GM19468 (cell line): ENCODE data around the gene MPC1.

ENCODE experiments used
- ATAC-seq: cut with Tn5 transposase; IDR thresholded peaks from one replicate; pipeline ENCODE4 v1.9.1; 2021; ENCODE audit warnings: mild to moderate bottlenecking, moderate library complexity, moderate number of reproducible peaks; ENCODE audit not compliant: unreplicated experiment; ENCODE audit errors: extremely low read depth

Gene MPC1

DNA sequence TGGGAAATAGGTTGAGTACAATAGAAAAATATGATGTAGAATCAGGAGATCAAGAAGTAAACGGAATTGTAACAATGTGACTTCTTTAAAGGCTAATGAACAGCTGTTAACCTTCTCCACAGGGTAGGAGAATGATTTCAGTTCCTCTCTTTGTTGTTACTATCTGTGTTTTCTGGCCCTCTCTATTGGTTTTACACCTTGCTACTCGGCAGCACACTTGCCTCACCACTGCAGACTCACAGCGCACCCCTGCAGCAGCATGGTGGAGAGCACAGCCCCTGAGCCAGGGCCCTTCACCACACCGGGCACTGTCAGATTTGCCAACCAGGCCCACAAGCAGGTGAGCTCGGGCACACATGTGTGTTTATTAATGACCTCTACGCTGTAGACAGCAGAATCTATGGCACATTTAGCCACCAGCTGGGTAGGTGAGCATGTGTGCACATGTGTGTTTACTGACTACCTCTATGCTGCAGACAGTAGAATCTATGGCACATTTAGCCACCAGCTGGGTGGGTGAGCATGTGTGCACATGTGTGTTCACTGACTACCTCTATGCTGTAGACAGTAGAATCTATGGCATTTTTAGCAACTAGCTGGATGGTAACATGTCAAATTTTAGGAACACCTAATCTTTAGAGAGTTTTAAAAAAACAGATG is 57.2 kb downstream of the MPC1 start:
- ATAC-seq: peak; percentile 56

DNA sequence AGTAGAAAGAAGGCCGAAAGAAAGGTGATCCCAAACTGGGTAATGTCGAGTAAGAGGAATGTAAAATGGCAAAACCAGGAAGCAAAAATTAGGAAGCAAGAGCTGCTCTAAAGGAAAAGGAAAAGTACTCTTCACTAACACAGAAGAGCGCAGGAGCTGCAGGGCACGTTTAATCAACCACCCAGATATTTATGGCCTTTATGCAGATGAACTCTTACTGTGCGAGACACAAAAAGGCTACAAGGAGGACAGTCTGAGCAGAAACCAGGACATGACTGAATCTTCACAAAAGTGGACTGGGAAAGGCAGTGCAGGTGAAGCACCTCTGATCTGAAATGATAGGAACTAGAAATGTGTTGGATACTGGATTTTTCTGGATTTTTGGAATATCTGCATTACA is 59.3 kb downstream of the MPC1 start:
- ATAC-seq: no peak

DNA sequence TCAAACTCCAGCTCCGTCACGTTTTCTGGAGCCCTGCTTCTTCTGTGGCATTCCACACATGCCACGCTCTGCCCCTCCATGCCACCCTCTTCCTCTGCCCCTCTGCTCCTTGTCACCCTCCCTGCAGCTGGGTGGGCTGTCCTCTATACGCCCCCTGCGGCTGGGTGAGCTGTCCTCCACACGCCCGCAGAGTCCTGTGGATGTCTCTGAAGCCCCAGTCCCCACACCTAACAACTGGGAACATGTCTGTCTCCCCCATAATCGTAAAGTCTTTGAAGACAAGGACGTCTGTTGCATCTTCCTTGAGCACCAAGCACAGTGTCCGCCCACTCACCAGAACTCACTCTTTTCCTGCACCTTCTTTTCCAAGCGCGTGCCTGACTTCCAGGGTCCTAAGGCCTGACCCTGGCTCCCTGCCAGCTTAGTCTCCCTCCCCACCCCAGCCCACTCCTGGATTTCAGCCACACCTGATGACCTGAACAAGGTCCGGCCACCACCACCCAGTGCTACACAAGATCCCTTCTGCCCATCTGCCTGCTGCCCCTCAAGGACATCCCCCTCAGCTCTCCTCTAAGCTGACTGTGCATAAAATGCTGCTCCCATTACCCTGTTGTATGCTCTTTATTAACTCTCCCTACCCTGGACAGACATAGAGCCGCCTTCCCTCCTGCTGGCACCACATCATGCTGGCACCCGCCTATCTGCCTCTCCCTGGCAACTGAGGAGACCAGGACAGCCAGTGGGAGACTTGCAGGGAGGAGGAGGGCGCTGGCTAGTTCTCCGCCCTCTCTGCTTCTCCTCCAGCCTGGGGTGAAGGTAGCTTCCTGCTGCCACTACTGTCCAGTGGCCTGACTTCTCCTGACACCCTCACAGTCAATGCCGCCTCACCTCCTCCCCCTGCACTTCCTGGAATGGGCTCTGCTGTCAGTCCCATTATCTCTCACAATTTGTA is 63.8 kb downstream of the MPC1 start:
- no peak for ATAC-seq

DNA sequence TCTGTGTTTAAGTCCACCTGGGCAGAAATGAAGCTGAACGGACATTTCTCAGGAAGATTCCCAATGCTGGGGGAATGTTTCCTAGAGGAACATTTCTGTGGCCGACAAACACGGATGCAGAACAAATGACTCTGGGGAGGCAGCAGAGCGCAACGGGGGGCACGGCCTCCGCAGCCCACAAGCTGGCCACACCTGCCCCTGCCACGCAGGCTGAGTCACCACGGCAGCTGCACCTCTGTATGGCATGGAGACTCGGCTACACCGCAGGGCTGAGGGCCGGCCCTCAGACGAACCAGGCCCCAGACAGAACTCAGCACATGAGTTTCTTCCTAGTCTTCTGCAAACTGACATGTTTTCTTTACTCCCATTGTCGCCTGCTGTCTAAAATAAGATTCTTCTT is 64.5 kb downstream of the MPC1 start:
- ATAC-seq: no peak

DNA sequence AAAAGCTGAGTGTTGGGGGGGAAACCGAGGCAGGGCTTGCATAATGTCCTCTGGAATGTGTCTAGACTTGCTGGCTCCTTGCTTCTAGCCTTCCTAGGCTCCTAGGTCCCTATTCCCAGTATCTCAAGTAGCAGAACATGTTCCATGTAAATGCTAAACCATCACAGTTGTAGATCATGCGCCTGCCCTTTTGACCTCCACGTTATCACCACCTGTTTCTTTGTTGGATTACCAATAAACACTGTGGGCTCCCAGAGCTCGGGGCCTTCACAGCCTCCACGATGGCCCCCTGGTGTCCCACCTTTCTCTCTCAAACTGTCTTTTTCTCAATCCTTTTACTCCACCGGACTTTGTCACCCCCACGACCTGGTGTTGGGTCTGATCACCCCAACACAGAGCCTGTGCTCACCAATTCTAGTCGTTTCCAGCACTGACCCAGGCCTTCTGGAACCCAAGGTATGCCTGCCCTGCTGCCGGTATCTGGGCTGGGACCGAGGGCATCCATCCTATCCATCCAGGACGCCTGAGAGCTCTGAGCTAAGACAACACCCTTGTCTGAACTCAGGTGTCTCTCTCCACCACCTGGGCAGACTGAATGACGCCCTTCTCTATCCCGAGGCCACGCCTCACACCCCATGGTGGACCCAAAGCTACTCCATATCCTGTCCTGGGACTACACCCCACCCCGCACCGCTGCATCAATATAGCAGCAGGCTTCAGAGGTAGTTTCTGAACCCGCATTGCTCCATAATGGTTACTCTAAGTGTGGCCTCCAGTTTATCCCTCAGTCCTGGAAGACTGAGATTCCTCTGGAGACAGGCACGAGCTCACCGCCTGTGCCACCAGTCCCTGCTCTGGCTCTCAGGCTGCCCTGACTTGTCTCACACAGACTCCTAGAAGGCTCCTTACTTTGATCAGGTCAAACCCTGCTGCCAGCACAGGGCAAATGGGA is 65.2 kb downstream of the MPC1 start:
- ATAC-seq: no peak

DNA sequence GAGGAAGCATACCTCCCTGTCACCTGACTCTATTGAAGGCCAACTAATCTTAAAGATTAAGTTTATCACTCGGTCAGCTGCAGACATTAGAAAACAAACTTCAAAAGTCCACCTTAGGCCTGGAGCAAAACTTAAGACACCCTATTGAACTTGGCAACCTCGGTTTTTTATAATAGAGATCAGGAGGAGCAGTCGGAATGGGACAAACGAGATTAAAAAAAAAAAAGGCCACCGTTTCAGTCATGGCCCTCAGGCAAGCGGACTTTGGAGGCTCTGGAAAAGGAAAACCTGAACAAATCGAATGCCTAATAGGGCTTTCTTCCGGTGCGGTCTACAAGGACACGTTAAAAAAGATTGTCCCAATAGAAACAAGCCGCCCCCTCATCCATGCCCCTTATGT is 67.3 kb downstream of the MPC1 start:
- no peak for ATAC-seq
